Endothelial cell of umbilical vein (primary cell): ENCODE measurements around the gene FXYD3. TPM values are rescaled to one million over a fixed set of nuclear protein-coding genes. Genes with fewer than 3 reads are reported as not detected.

Experiments
- BruUV-seq: library from RNA; stranded (reverse); fragments of 400-500 nt; replicated peaks from 2 replicates; lab custom pipeline; 2021; lab: Mats Ljungman, UMichigan
- CTCF ChIA-PET: fragments of 300-600, 350-600 bp; sonication (Branson Sonifier 250); formaldehyde crosslinking; loops from one replicate; lab custom pipeline; 2021; ENCODE audit warnings: antibody characterized with exemption, inconsistent platforms; lab: Charles Lee
- POLR2A ChIA-PET: fragments of 300-600, 350-600 bp; sonication (Branson Sonifier 250); formaldehyde crosslinking; loops from one replicate; lab custom pipeline; 2021; ENCODE audit warnings: antibody characterized with exemption, inconsistent platforms; lab: Charles Lee
- DNase-seq: peaks from one replicate; pipeline ENCODE4 v3.0.0-alpha.2; 2011; ENCODE audit warnings: low read depth, low spot score
- FAIRE-seq: peaks from 2 replicates; lab custom pipeline; 2011; peaks lifted over from hg19 to GRCh38; lab: Jason Lieb, UNC
- H2AFZ ChIP-seq: 2 replicates; pipeline ENCODE4 v1.6.0; 2012; ENCODE audit warnings: low read depth, low read length, control low read depth, inconsistent platforms
- H3K27ac ChIP-seq: 2 replicates; pipeline ENCODE4 v1.5.1; 2011; ENCODE audit warnings: low read depth, mild to moderate bottlenecking, control low read depth, low read length, moderate library complexity; ENCODE audit not compliant: insufficient read depth
- H3K27me3 ChIP-seq, 2 experiments: 2 replicates each; pipeline versions ENCODE4 v1.6.0 to v1.6.1; 2011; ENCODE audit warnings: low read length in 2 of 2, mixed read lengths in 1 of 2; ENCODE audit not compliant: control insufficient read depth in 2 of 2, insufficient read depth in 2 of 2
- H3K36me3 ChIP-seq, 2 experiments: 2 replicates in 1 of 2; 3 replicates in 1 of 2; pipeline ENCODE4 v1.5.1; 2011; ENCODE audit warnings: low read length in 2 of 2, mild to moderate bottlenecking in 1 of 2, moderate library complexity in 1 of 2; ENCODE audit not compliant: control insufficient read depth in 2 of 2, insufficient read depth in 2 of 2; ENCODE audit errors: extremely low read depth in 1 of 2
- H3K4me1 ChIP-seq: 3 replicates; pipeline ENCODE4 v1.5.1; 2011; ENCODE audit warnings: mild to moderate bottlenecking, low read length; ENCODE audit not compliant: control insufficient read depth, insufficient read depth; ENCODE audit errors: extremely low read depth
- H3K4me2 ChIP-seq: 2 replicates; pipeline ENCODE4 v1.6.1; 2011; ENCODE audit warnings: low read length, control low read depth, mixed read lengths; ENCODE audit not compliant: insufficient read depth
- H3K4me3 ChIP-seq, 3 experiments: fragments of 200-600 bp in 1 of 3; sonication (generic), shearing (Covaris generic) in 1 of 3; replicated peaks in 1 of 3; 2 replicates each; pipeline ENCODE4 v1.5.1; 2011 to 2016; ENCODE audit warnings: control low read depth in 3 of 3, low read length in 3 of 3, mild to moderate bottlenecking in 2 of 3, inconsistent platforms in 1 of 3, low read depth in 1 of 3, moderate library complexity in 1 of 3; ENCODE audit not compliant: insufficient read depth in 1 of 3
- H3K79me2 ChIP-seq: 2 replicates; pipeline ENCODE4 v1.6.0; 2012; ENCODE audit warnings: low read length, inconsistent platforms; ENCODE audit not compliant: control insufficient read depth, insufficient read depth
- H3K9ac ChIP-seq: replicated peaks from 2 replicates; pipeline ENCODE3; 2011; ENCODE audit warnings: low read length, control low read depth; ENCODE audit not compliant: insufficient read depth; ENCODE audit errors: extremely low read depth
- H3K9me1 ChIP-seq: replicated peaks from 3 replicates; pipeline ENCODE4 v1.6.0; 2011; ENCODE audit warnings: mild to moderate bottlenecking, low read length; ENCODE audit not compliant: control insufficient read depth, insufficient read depth; ENCODE audit errors: extremely low read depth
- H3K9me3 ChIP-seq: replicated peaks from 2 replicates; pipeline ENCODE4 v1.5.1; 2012; ENCODE audit warnings: low read length, inconsistent platforms; ENCODE audit not compliant: control insufficient read depth, insufficient read depth
- H4K20me1 ChIP-seq: replicated peaks from 2 replicates; pipeline ENCODE3; 2011; ENCODE audit warnings: mild to moderate bottlenecking, low read length; ENCODE audit not compliant: control insufficient read depth, insufficient read depth; ENCODE audit errors: extremely low read depth
- CTCF ChIP-seq, 2 donors: IDR thresholded peaks; 1 replicate in 1 of 2; 2 replicates in 1 of 2; pipeline ENCODE4 v1.5.1; 2011; ENCODE audit warnings: low read length in 2 of 2, mild to moderate bottlenecking in 2 of 2, moderate library complexity in 2 of 2, control low read depth in 1 of 2, inconsistent platforms in 1 of 2, low read depth in 1 of 2; ENCODE audit not compliant: insufficient read depth in 1 of 2; ENCODE audit errors: extremely low read depth in 1 of 2
- EZH2 ChIP-seq: IDR thresholded peaks from 2 replicates; pipeline ENCODE4 v1.6.1; 2012; ENCODE audit warnings: borderline replicate concordance, low read depth, mild to moderate bottlenecking, moderate library complexity, low read length, inconsistent platforms; ENCODE audit not compliant: severe bottlenecking
- FOS ChIP-seq: IDR thresholded peaks from 2 replicates; pipeline ENCODE4 v1.6.1; 2011; ENCODE audit warnings: mild to moderate bottlenecking, low read length, moderate library complexity, borderline replicate concordance; ENCODE audit not compliant: insufficient read depth
- GATA2 ChIP-seq: IDR thresholded peaks from 2 replicates; pipeline ENCODE4 v1.7.0; 2011; ENCODE audit warnings: low read depth, mild to moderate bottlenecking, moderate library complexity, mixed read lengths, low read length; ENCODE audit not compliant: insufficient read length, insufficient read depth
- JUN ChIP-seq: IDR thresholded peaks from 2 replicates; pipeline ENCODE4 v1.6.1; 2011; ENCODE audit warnings: borderline replicate concordance, low read depth; ENCODE audit not compliant: insufficient read length, insufficient read depth
- MAX ChIP-seq: IDR thresholded peaks from 2 replicates; pipeline ENCODE4 v1.6.1; 2011; ENCODE audit not compliant: insufficient read depth, insufficient read length
- MYC ChIP-seq: IDR thresholded peaks from one replicate; pipeline ENCODE4 v1.6.1; 2011; ENCODE audit warnings: mild to moderate bottlenecking, low read depth, low read length
- POLR2A ChIP-seq: IDR thresholded peaks from 2 replicates; pipeline ENCODE4 v1.6.1; 2012; ENCODE audit warnings: low read depth, mild to moderate bottlenecking, control low read depth, low read length
- POLR2AphosphoS5 ChIP-seq: IDR thresholded peaks from 2 replicates; pipeline ENCODE4 v1.6.1; 2012; ENCODE audit warnings: low read depth, mild to moderate bottlenecking, control low read depth, low read length, moderate library complexity; ENCODE audit not compliant: insufficient read depth
- dilution Hi-C: fragments of 300-500 bp; cut with MboI; formaldehyde crosslinking; loops from one replicate; pipeline ENCODE4 v1.15.0; 2019; ENCODE audit warnings: low sequenced_read_pairs; ENCODE audit not compliant: extremely low pct_ligation_motif_present
- intact Hi-C: fragments of 100-400 bp; cut with micrococcal nuclease; formaldehyde crosslinking; loops from one replicate; pipeline ENCODE4 v1.10.0; 2022
- polyA plus RNA-seq, 4 experiments: library from polyadenylated mRNA; depleted of rRNA in 3 of 4; stranded (reverse) in 3 of 4; unstranded in 1 of 4; fragments of >200 nt; gene quantifications; 2 replicates each; pipeline versions ENCODE4 v1.2.1 to v1.2.3, GENCODE V29; 2011 to 2012; ENCODE audit warnings: missing spikeins in 1 of 4
- total RNA-seq: library from RNA; stranded (reverse); gene quantifications from 2 replicates; pipeline ENCODE4 v1.2.3, GENCODE V29; 2021

FXYD3 gene
- total and polyA plus RNA-seq, 2 donors (not counting 3 experiments of a cell fraction or from before 2014, with no cell fraction given), result not detected

- TF ChIP-seq JUN (no peak), CTCF (IDR thresholded peaks at IDR 0.05; ENCODE audit: extremely low read depth in 1 of 2, insufficient read depth in 1 of 2, low read depth in 1 of 2, low read length in 2 of 2) (no peak), MAX (no peak), POLR2A (no peak), FOS (no peak), EZH2 (no peak), MYC (no peak), GATA2 (no peak), POLR2AphosphoS5 (no peak)
- FAIRE-seq, result no peak
Observed at GRCh38 chr19:35168196-35168595, 52.6 kb downstream of the FXYD3 start.

More at GRCh38 chr19:35168196-35168595, 52.6 kb downstream of the FXYD3 start:
- ChIA-PET POLR2A (interaction anchor here (0.7 kb wide), 1 partner anchor 654 kb away, joined by 3 read pairs; no protein-coding TSS in a partner anchor), CTCF (interaction anchor here (2.1 kb wide), 1 partner anchor 14 kb away, joined by 7 read pairs; the partner anchor contains the start of gene FXYD5)
- no TSS peak for BruUV-seq
- H3K4me1 ChIP-seq, result no peaks in the 10 kb centered on the region
- peaks cover 4% of the 10 kb centered on the region for H3K9me3 ChIP-seq
- no peak overlapping the region for H3K4me3 ChIP-seq
- peaks cover 18 to 27% of the 10 kb centered on the region in 2 experiments for H3K36me3 ChIP-seq
- H3K9me1 ChIP-seq, result no peaks in the 10 kb centered on the region
- intact Hi-C loops, result no loop called here
- no peak overlapping the region for H2AFZ ChIP-seq
- no peaks in the 10 kb centered on the region for H3K79me2 ChIP-seq
- H3K9ac ChIP-seq, result no peak overlapping the region
- DNase-seq, result no peak
- H3K27ac ChIP-seq, result no peak overlapping the region
- H3K4me2 ChIP-seq, result no peak overlapping the region
- H4K20me1 ChIP-seq, result no peaks in the 10 kb centered on the region
- H3K27me3 ChIP-seq, result no peaks in the 10 kb centered on the region
- dilution Hi-C loops, result no loop called here
